ENCODE measurements around the gene SUGP1.

GRCh38 chr19:19335408-19336158 lies 15.3 kb upstream of the SUGP1 start:
- TF ChIP-seq, protein P1, sequence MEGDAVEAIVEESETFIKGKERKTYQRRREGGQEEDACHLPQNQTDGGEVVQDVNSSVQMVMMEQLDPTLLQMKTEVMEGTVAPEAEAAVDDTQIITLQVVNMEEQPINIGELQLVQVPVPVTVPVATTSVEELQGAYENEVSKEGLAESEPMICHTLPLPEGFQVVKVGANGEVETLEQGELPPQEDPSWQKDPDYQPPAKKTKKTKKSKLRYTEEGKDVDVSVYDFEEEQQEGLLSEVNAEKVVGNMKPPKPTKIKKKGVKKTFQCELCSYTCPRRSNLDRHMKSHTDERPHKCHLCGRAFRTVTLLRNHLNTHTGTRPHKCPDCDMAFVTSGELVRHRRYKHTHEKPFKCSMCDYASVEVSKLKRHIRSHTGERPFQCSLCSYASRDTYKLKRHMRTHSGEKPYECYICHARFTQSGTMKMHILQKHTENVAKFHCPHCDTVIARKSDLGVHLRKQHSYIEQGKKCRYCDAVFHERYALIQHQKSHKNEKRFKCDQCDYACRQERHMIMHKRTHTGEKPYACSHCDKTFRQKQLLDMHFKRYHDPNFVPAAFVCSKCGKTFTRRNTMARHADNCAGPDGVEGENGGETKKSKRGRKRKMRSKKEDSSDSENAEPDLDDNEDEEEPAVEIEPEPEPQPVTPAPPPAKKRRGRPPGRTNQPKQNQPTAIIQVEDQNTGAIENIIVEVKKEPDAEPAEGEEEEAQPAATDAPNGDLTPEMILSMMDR (IDR thresholded peaks at IDR 0.05) = no peak
- TF ChIP-seq POLR2A (IDR thresholded peaks at IDR 0.05) = no peak
